ENCODE measurements around the gene SLC30A1.

The SLC30A1 gene

GRCh38 chr1:211607754-211608473 lies 29.0 kb upstream of the SLC30A1 start:
- no peak for DNase-seq (ENCODE audit: low read depth)

GRCh38 chr1:211606914-211607753 lies 28.2 kb upstream of the SLC30A1 start:
- DNase-seq (ENCODE audit: low read depth): no peak

- DNase-seq (ENCODE audit: low read depth): no peak
Observed at GRCh38 chr1:211606332-211606913, 27.5 kb upstream of the SLC30A1 start.

- no peak for DNase-seq (ENCODE audit: low read depth)
Observed at GRCh38 chr1:211605603-211606331, 26.8 kb upstream of the SLC30A1 start.

GRCh38 chr1:211605034-211605433 lies 26.1 kb upstream of the SLC30A1 start:
- no peak for DNase-seq (ENCODE audit: low read depth)

GRCh38 chr1:211604548-211604947 lies 25.6 kb upstream of the SLC30A1 start:
- DNase-seq (ENCODE audit: low read depth): no peak

GRCh38 chr1:211603713-211604112 lies 24.8 kb upstream of the SLC30A1 start:
- no peak for DNase-seq (ENCODE audit: low read depth)

GRCh38 chr1:211603191-211603701 lies 24.3 kb upstream of the SLC30A1 start:
- DNase-seq (ENCODE audit: low read depth): no peak

- no peak for DNase-seq (ENCODE audit: low read depth)
Observed at GRCh38 chr1:211601982-211602670, 23.2 kb upstream of the SLC30A1 start.

GRCh38 chr1:211601159-211601558 lies 22.2 kb upstream of the SLC30A1 start:
- no peak for DNase-seq (ENCODE audit: low read depth)

GRCh38 chr1:211599250-211599649 lies 20.3 kb upstream of the SLC30A1 start:
- no peak for DNase-seq (ENCODE audit: low read depth)

GRCh38 chr1:211598514-211598913 lies 19.6 kb upstream of the SLC30A1 start:
- no peak for DNase-seq (ENCODE audit: low read depth)

GRCh38 chr1:211596418-211597181 lies 17.6 kb upstream of the SLC30A1 start:
- DNase-seq (ENCODE audit: low read depth): no peak

GRCh38 chr1:211595419-211595818 lies 16.5 kb upstream of the SLC30A1 start:
- no peak for DNase-seq (ENCODE audit: low read depth)

GRCh38 chr1:211591980-211592493 lies 13.1 kb upstream of the SLC30A1 start:
- DNase-seq (ENCODE audit: low read depth): no peak

- no peak for DNase-seq (ENCODE audit: low read depth)
Observed at GRCh38 chr1:211589782-211590721, 11.1 kb upstream of the SLC30A1 start.

GRCh38 chr1:211588711-211589110 lies 9.8 kb upstream of the SLC30A1 start:
- DNase-seq (ENCODE audit: low read depth): no peak

- DNase-seq (ENCODE audit: low read depth): no peak
Observed at GRCh38 chr1:211587123-211587522, 8.2 kb upstream of the SLC30A1 start.

GRCh38 chr1:211586538-211586937 lies 7.6 kb upstream of the SLC30A1 start:
- no peak for DNase-seq (ENCODE audit: low read depth)
